Neural progenitor cell (in vitro differentiated cells): ENCODE data around the gene EFTUD2. TPM values are rescaled to one million over a fixed set of nuclear protein-coding genes. Genes with fewer than 3 reads are reported as not detected.
A peak's percentile ranks its signal among the peaks of the same experiment; 100 is the strongest.

Experiments used
- DNase-seq: peaks from one replicate; pipeline ENCODE4 v3.0.0-alpha.2; 2016; ENCODE audit warnings: low spot score
- H2AFZ ChIP-seq: fragments of 200-600 bp; sonication (generic); replicated peaks from 2 replicates; pipeline ENCODE4 v1.6.1; 2016; ENCODE audit warnings: antibody characterized with exemption
- H3F3A ChIP-seq: fragments of 200-600 bp; sonication (generic); 2 replicates; pipeline ENCODE4 v1.6.1; 2016; ENCODE audit warnings: antibody characterized with exemption, low read depth
- H3K27ac ChIP-seq: fragments of 200-600 bp; sonication (generic); 2 replicates; pipeline ENCODE4 v1.5.1; 2016; ENCODE audit warnings: mild to moderate bottlenecking
- H3K27me3 ChIP-seq: fragments of 200-600 bp; sonication (generic); 2 replicates; pipeline ENCODE4 v1.6.1; 2016; ENCODE audit warnings: mild to moderate bottlenecking, moderate library complexity
- H3K36me3 ChIP-seq: fragments of 200-600 bp; sonication (generic); 2 replicates; pipeline ENCODE4 v1.5.1; 2016
- H3K4me1 ChIP-seq: fragments of 200-600 bp; sonication (generic); 2 replicates; pipeline ENCODE4 v1.6.1; 2016; ENCODE audit warnings: mixed run types
- H3K4me2 ChIP-seq: fragments of 200-600 bp; sonication (generic); 2 replicates; pipeline ENCODE4 v1.6.1; 2016
- H3K4me3 ChIP-seq: fragments of 200-600 bp; sonication (generic); 2 replicates; pipeline ENCODE4 v1.5.1; 2016
- H3K79me2 ChIP-seq: fragments of 200-600 bp; sonication (generic); 2 replicates; pipeline ENCODE4 v1.6.1; 2016; ENCODE audit warnings: low read depth
- H3K9ac ChIP-seq: fragments of 200-600 bp; sonication (generic); 2 replicates; pipeline ENCODE4 v1.6.1; 2016
- H3K9me3 ChIP-seq: fragments of 200-600 bp; sonication (generic); 2 replicates; pipeline ENCODE4 v1.5.1; 2016; ENCODE audit warnings: low read depth
- H4K20me1 ChIP-seq: fragments of 200-600 bp; sonication (generic); 2 replicates; pipeline ENCODE4 v1.6.1; 2016; ENCODE audit warnings: low read depth
- H3K27ac Mint-ChIP-seq: 3 replicates; pipeline ENCODE4 v1.8.0; 2021; ENCODE audit warnings: mixed read lengths
- H3K27me3 Mint-ChIP-seq: 2 replicates; pipeline ENCODE4 v1.8.0; 2022; ENCODE audit warnings: low read depth, mild to moderate bottlenecking, inconsistent platforms, moderate library complexity, mixed read lengths; ENCODE audit not compliant: insufficient read depth
- H3K36me3 Mint-ChIP-seq: 3 replicates; pipeline ENCODE4 v1.8.0; 2021; ENCODE audit warnings: mixed read lengths
- H3K4me1 Mint-ChIP-seq: 3 replicates; pipeline ENCODE4 v1.8.0; 2021; ENCODE audit warnings: mixed read lengths
- H3K4me3 Mint-ChIP-seq: 3 replicates; pipeline ENCODE4 v1.8.0; 2021; ENCODE audit warnings: mild to moderate bottlenecking, moderate library complexity, mixed read lengths
- H3K9me3 Mint-ChIP-seq: 3 replicates; pipeline ENCODE4 v1.8.0; 2020; ENCODE audit warnings: mixed read lengths
- CTCF ChIP-seq: fragments of 200-600 bp; sonication (generic); IDR thresholded peaks from 2 replicates; pipeline ENCODE4 v1.5.1; 2017; ENCODE audit warnings: antibody characterized with exemption, mild to moderate bottlenecking
- EZH2 ChIP-seq: fragments of 200-600 bp; sonication (generic); IDR thresholded peaks from 2 replicates; pipeline ENCODE4 v1.6.1; 2017; ENCODE audit warnings: antibody characterized with exemption, mild to moderate bottlenecking, moderate library complexity
- EZH2phosphoT487 ChIP-seq: fragments of 200-600 bp; sonication (generic); IDR thresholded peaks from 2 replicates; pipeline ENCODE4 v1.6.1; 2017; ENCODE audit warnings: antibody characterized with exemption
- total RNA-seq: library from RNA; depleted of rRNA; stranded (reverse); fragments of >200 nt; gene quantifications from 2 replicates; pipeline ENCODE4 v1.2.3, GENCODE V29; 2015; ENCODE audit warnings: low replicate concordance

The EFTUD2 gene
- total RNA-seq, 1 donor from 2014 or later, result 185 TPM

- Histone ChIP-seq H3K27me3 (peaks cover 6% of the 10 kb centered on the region), H3K36me3 (no peaks in the 10 kb centered on the region), H3K9ac (no peak overlapping the region), H3K9me3 (no peaks in the 10 kb centered on the region), H3K79me2 (no peaks in the 10 kb centered on the region), H3K4me2 (no peak overlapping the region), H3K4me3 (no peak overlapping the region), H4K20me1 (no peaks in the 10 kb centered on the region), H3K4me1 (no peaks in the 10 kb centered on the region), H3K27ac (no peak overlapping the region), H2AFZ (no peak overlapping the region), H3F3A (no peaks in the 10 kb centered on the region)
- Mint-ChIP-seq H3K9me3 (no peaks in the 10 kb centered on the region), H3K27me3 (peaks cover 8% of the 10 kb centered on the region), H3K4me1 (peaks cover 25% of the 10 kb centered on the region), H3K27ac (peak overlapping the region; percentile 62), H3K36me3 (no peaks in the 10 kb centered on the region), H3K4me3 (no peak overlapping the region)
- no peak for DNase-seq
- no peak for TF ChIP-seq CTCF
Observed at GRCh38 chr17:44906010-44906646, 6.9 kb upstream of the EFTUD2 start.

GRCh38 chr17:44905006-44906000 is 6.1 kb upstream of the EFTUD2 start:
- peaks cover 4% of the 10 kb centered on the region for H3K27me3 Mint-ChIP-seq
- H3K4me1 ChIP-seq, result no peaks in the 10 kb centered on the region
- no peak overlapping the region for H3K9ac ChIP-seq
- no peak for DNase-seq
- H3K4me2 ChIP-seq, result no peak overlapping the region
- H3K4me3 ChIP-seq, result no peak overlapping the region
- no peaks in the 10 kb centered on the region for H3K79me2 ChIP-seq
- no peaks in the 10 kb centered on the region for H3K36me3 Mint-ChIP-seq
- no peaks in the 10 kb centered on the region for H3K9me3 Mint-ChIP-seq
- no peak overlapping the region for H3K27ac ChIP-seq
- no peak for TF ChIP-seq CTCF
- no peak for TF ChIP-seq EZH2phosphoT487
- no peak for TF ChIP-seq EZH2
- H3F3A ChIP-seq, result no peaks in the 10 kb centered on the region
- H3K27ac Mint-ChIP-seq, result peak overlapping the region; percentile 62
- no peak overlapping the region for H3K4me3 Mint-ChIP-seq
- no peaks in the 10 kb centered on the region for H3K36me3 ChIP-seq
- peaks cover 22% of the 10 kb centered on the region for H3K4me1 Mint-ChIP-seq
- no peaks in the 10 kb centered on the region for H3K27me3 ChIP-seq
- no peaks in the 10 kb centered on the region for H3K9me3 ChIP-seq
- H4K20me1 ChIP-seq, result no peaks in the 10 kb centered on the region
- no peak overlapping the region for H2AFZ ChIP-seq

- Mint-ChIP-seq H3K36me3 (no peaks in the 10 kb centered on the region), H3K27ac (no peak overlapping the region), H3K27me3 (peaks cover 2% of the 10 kb centered on the region), H3K4me1 (peaks cover 25% of the 10 kb centered on the region), H3K9me3 (no peaks in the 10 kb centered on the region), H3K4me3 (no peak overlapping the region)
- TF ChIP-seq EZH2phosphoT487 (no peak), EZH2 (no peak), CTCF (no peak)
- no peaks in the 10 kb centered on the region for H3K36me3 ChIP-seq
- no peaks in the 10 kb centered on the region for H4K20me1 ChIP-seq
- no peak overlapping the region for H2AFZ ChIP-seq
- no peaks in the 10 kb centered on the region for H3K79me2 ChIP-seq
- H3K27ac ChIP-seq, result no peak overlapping the region
- no peaks in the 10 kb centered on the region for H3F3A ChIP-seq
- no peaks in the 10 kb centered on the region for H3K4me1 ChIP-seq
- H3K9ac ChIP-seq, result no peak overlapping the region
- no peak overlapping the region for H3K4me2 ChIP-seq
- no peaks in the 10 kb centered on the region for H3K9me3 ChIP-seq
- no peak overlapping the region for H3K4me3 ChIP-seq
- DNase-seq, result no peak
- H3K27me3 ChIP-seq, result no peaks in the 10 kb centered on the region
Observed at GRCh38 chr17:44904001-44904984, 5.0 kb upstream of the EFTUD2 start.
